HepG2 (cell line): ENCODE results near the gene HES6. TPM values are rescaled to one million over a fixed set of nuclear protein-coding genes. Genes with fewer than 3 reads are reported as not detected.
A peak's percentile ranks its signal among the peaks of the same experiment; 100 is the strongest.

Source experiments
- ADNP ChIP-seq: sonication (generic); formaldehyde crosslinking; IDR thresholded peaks from 2 replicates; pipeline ENCODE4 v1.4.0; 2020; ENCODE audit warnings: missing genetic modification reagents
- ATF7 ChIP-seq, 2 experiments: fragments of 450-650 bp in 1 of 2; sonication (generic) in 1 of 2; formaldehyde crosslinking in 1 of 2; IDR thresholded peaks; 2 replicates each; pipeline versions ENCODE4 v1.4.0 to v1.6.1; 2016 to 2020; ENCODE audit warnings: antibody characterized with exemption in 1 of 2, mild to moderate bottlenecking in 1 of 2, missing genetic modification reagents in 1 of 2
- DNMT3B ChIP-seq: conservative IDR thresholded peaks from 2 replicates; pipeline ENCODE4 v1.6.1; 2016; ENCODE audit warnings: missing biosample characterization, control low read depth
- GPN1 ChIP-seq: sonication (generic); formaldehyde crosslinking; IDR thresholded peaks from 2 replicates; pipeline ENCODE4 v1.5.1; 2020; ENCODE audit warnings: missing genetic modification reagents, borderline replicate concordance
- IRF2 ChIP-seq: IDR thresholded peaks from 2 replicates; pipeline ENCODE4 v1.6.1; 2018; ENCODE audit warnings: missing genetic modification reagents, missing compliant biosample characterization
- MBD4 ChIP-seq: IDR thresholded peaks from 2 replicates; pipeline ENCODE4 v1.6.1; 2012; ENCODE audit warnings: low read length, inconsistent platforms, borderline replicate concordance
- NFIB ChIP-seq: sonication (generic); formaldehyde crosslinking; IDR thresholded peaks from 2 replicates; pipeline ENCODE4 v1.9.0; 2021; ENCODE audit warnings: missing genetic modification reagents, mild to moderate bottlenecking, borderline replicate concordance
- RARA ChIP-seq: IDR thresholded peaks from 2 replicates; pipeline ENCODE4 v1.6.1; 2016; ENCODE audit warnings: missing genetic modification reagents, missing compliant biosample characterization
- ZBTB37 ChIP-seq: sonication (generic); formaldehyde crosslinking; IDR thresholded peaks from 2 replicates; pipeline ENCODE4 v1.4.0; 2020; ENCODE audit warnings: mild to moderate bottlenecking, missing genetic modification reagents
- ZNF232 ChIP-seq: sonication (generic); formaldehyde crosslinking; IDR thresholded peaks from 2 replicates; pipeline ENCODE4 v1.4.0; 2020; ENCODE audit warnings: missing genetic modification reagents, borderline replicate concordance
- ZNF343 ChIP-seq: sonication (generic); formaldehyde crosslinking; IDR thresholded peaks from 2 replicates; pipeline ENCODE4 v1.4.0; 2020; ENCODE audit warnings: mild to moderate bottlenecking, missing genetic modification reagents
- ZNF362 ChIP-seq: sonication (generic); formaldehyde crosslinking; IDR thresholded peaks from 2 replicates; pipeline ENCODE4 v1.4.0; 2020; ENCODE audit warnings: missing genetic modification reagents, mild to moderate bottlenecking, borderline replicate concordance
- ZNF768 ChIP-seq: sonication (generic); formaldehyde crosslinking; IDR thresholded peaks from 2 replicates; pipeline ENCODE4 v1.4.0; 2020; ENCODE audit warnings: missing genetic modification reagents
- polyA plus RNA-seq, 8 experiments: library from polyadenylated mRNA; depleted of rRNA in 3 of 8; stranded (reverse) in 7 of 8; unstranded in 1 of 8; fragments of >200 nt; fragmentation: Illumina TruSeq in 4 of 8; extraction: Trizol in 4 of 8; gene quantifications; 2 replicates each; pipeline versions ENCODE4 v1.2.1 to v1.2.3, GENCODE V29; 2011 to 2016; ENCODE audit warnings: low read depth in 4 of 8, missing spikeins in 1 of 8, mixed read lengths in 1 of 8; ENCODE audit not compliant: insufficient read depth in 1 of 8
- total RNA-seq, 5 experiments: library from RNA; depleted of rRNA; stranded (reverse); fragments of >200 nt; fragmentation: Illumina TruSeq; extraction: Trizol; gene quantifications; 2 replicates each; pipeline ENCODE4 v1.2.3, GENCODE V29; 2016; ENCODE audit warnings: low read depth in 1 of 5
- TF ChIP-seq, protein P1 (sequence below): sonication (generic); formaldehyde crosslinking; IDR thresholded peaks from 2 replicates; pipeline ENCODE4 v1.5.0; 2020; ENCODE audit warnings: mild to moderate bottlenecking, missing genetic modification reagents, borderline replicate concordance
- TF ChIP-seq, protein P2 (sequence below): sonication (generic); formaldehyde crosslinking; IDR thresholded peaks from 2 replicates; pipeline ENCODE4 v1.8.1; 2023; ENCODE audit warnings: mild to moderate bottlenecking, missing genetic modification reagents

Gene HES6
- total and polyA plus RNA-seq, 2 of the 13 experiments (the other 11 are each of a cell fraction or from before 2014, with no cell fraction given): 19.5 to 82.8 TPM

GRCh38 chr2:238263204-238264071, 23.6 kb upstream of the HES6 start (continued):
- TF ChIP-seq ZNF362 (CRISPR knock-in tag) (peak; percentile 55; the same call in 1 of the 2 replicates), DNMT3B (CRISPR knock-in tag) (no peak; the same call in 1 of the 2 replicates), IRF2 (CRISPR knock-in tag) (peak; percentile 71; the same call in 1 of the 2 replicates), RARA (peak; percentile 47; the same call in 1 of the 2 replicates), ZBTB37 (CRISPR knock-in tag) (no peak), MBD4 (no peak), NFIB (no peak), GPN1 (CRISPR knock-in tag) (no peak), ZNF343 (CRISPR knock-in tag) (0 out of 2 replicates have a peak, but pooled peaks have one; percentile 86), ZNF232 (0 out of 2 replicates have a peak, but pooled peaks have one; percentile 78), ZNF768 (CRISPR knock-in tag) (peak; percentile 63), ADNP (CRISPR knock-in tag) (no peak), ATF7 (IDR thresholded peaks at IDR 0.05) (no peak), ATF7 (CRISPR knock-in tag; IDR thresholded peaks at IDR 0.05) (0 out of 2 replicates have a peak, but pooled peaks have one; percentile 70)
- TF ChIP-seq, protein P1, sequence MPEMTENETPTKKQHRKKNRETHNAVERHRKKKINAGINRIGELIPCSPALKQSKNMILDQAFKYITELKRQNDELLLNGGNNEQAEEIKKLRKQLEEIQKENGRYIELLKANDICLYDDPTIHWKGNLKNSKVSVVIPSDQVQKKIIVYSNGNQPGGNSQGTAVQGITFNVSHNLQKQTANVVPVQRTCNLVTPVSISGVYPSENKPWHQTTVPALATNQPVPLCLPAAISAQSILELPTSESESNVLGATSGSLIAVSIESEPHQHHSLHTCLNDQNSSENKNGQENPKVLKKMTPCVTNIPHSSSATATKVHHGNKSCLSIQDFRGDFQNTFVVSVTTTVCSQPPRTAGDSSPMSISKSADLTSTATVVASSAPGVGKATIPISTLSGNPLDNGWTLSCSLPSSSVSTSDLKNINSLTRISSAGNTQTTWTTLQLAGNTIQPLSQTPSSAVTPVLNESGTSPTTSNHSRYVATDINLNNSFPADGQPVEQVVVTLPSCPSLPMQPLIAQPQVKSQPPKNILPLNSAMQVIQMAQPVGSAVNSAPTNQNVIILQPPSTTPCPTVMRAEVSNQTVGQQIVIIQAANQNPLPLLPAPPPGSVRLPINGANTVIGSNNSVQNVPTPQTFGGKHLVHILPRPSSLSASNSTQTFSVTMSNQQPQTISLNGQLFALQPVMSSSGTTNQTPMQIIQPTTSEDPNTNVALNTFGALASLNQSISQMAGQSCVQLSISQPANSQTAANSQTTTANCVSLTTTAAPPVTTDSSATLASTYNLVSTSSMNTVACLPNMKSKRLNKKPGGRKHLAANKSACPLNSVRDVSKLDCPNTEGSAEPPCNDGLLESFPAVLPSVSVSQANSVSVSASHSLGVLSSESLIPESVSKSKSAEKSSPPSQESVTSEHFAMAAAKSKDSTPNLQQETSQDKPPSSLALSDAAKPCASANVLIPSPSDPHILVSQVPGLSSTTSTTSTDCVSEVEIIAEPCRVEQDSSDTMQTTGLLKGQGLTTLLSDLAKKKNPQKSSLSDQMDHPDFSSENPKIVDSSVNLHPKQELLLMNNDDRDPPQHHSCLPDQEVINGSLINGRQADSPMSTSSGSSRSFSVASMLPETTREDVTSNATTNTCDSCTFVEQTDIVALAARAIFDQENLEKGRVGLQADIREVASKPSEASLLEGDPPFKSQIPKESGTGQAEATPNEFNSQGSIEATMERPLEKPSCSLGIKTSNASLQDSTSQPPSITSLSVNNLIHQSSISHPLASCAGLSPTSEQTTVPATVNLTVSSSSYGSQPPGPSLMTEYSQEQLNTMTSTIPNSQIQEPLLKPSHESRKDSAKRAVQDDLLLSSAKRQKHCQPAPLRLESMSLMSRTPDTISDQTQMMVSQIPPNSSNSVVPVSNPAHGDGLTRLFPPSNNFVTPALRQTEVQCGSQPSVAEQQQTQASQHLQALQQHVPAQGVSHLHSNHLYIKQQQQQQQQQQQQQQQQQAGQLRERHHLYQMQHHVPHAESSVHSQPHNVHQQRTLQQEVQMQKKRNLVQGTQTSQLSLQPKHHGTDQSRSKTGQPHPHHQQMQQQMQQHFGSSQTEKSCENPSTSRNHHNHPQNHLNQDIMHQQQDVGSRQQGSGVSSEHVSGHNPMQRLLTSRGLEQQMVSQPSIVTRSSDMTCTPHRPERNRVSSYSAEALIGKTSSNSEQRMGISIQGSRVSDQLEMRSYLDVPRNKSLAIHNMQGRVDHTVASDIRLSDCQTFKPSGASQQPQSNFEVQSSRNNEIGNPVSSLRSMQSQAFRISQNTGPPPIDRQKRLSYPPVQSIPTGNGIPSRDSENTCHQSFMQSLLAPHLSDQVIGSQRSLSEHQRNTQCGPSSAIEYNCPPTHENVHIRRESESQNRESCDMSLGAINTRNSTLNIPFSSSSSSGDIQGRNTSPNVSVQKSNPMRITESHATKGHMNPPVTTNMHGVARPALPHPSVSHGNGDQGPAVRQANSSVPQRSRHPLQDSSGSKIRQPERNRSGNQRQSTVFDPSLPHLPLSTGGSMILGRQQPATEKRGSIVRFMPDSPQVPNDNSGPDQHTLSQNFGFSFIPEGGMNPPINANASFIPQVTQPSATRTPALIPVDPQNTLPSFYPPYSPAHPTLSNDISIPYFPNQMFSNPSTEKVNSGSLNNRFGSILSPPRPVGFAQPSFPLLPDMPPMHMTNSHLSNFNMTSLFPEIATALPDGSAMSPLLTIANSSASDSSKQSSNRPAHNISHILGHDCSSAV (CRISPR knock-in tag): no peak
- TF ChIP-seq, protein P2, sequence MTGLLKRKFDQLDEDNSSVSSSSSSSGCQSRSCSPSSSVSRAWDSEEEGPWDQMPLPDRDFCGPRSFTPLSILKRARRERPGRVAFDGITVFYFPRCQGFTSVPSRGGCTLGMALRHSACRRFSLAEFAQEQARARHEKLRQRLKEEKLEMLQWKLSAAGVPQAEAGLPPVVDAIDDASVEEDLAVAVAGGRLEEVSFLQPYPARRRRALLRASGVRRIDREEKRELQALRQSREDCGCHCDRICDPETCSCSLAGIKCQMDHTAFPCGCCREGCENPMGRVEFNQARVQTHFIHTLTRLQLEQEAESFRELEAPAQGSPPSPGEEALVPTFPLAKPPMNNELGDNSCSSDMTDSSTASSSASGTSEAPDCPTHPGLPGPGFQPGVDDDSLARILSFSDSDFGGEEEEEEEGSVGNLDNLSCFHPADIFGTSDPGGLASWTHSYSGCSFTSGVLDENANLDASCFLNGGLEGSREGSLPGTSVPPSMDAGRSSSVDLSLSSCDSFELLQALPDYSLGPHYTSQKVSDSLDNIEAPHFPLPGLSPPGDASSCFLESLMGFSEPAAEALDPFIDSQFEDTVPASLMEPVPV (CRISPR knock-in tag): 0 out of 2 replicates have a peak, but pooled peaks have one; percentile 38
